Measurements from ENCODE around the gene GOSR1.
"Not testable (repeated sequence)": the region's sequence is repeated elsewhere in the genome, so short reads cannot be mapped to it uniquely, and the experiment has no call there.

The GOSR1 gene

GRCh38 chr17:30554839-30555751 lies 77.9 kb downstream of the GOSR1 start:
- no peaks in the 10 kb centered on the region for H3K36me3 ChIP-seq (ENCODE audit: insufficient read depth, low read length)
- no peak overlapping the region for H3K4me3 ChIP-seq (ENCODE audit: low read depth, low read length)
- no peaks in the 10 kb centered on the region for H3K27me3 ChIP-seq (ENCODE audit: insufficient read depth, low read length)
- no peak overlapping the region for H3K27ac ChIP-seq (ENCODE audit: low read depth, low read length)
- no peak overlapping the region for H2AFZ ChIP-seq (ENCODE audit: low read length, unreplicated experiment)
- H3K79me2 ChIP-seq (ENCODE audit: control insufficient read depth, insufficient read depth, low read length, unreplicated experiment), result no peaks in the 10 kb centered on the region
- peaks cover 11% of the 10 kb centered on the region for H3K4me1 ChIP-seq (ENCODE audit: control insufficient read depth, insufficient read depth, low read length, unreplicated experiment)

- no peaks in the 10 kb centered on the region for H3K27me3 ChIP-seq (ENCODE audit: insufficient read depth, low read length)
- no peak overlapping the region for H2AFZ ChIP-seq (ENCODE audit: low read length, unreplicated experiment)
Observed at GRCh38 chr17:30555942-30556341, 78.7 kb downstream of the GOSR1 start.

GRCh38 chr17:30556374-30557332 lies 79.4 kb downstream of the GOSR1 start:
- Histone ChIP-seq H3K27me3 (ENCODE audit: insufficient read depth, low read length) (no peaks in the 10 kb centered on the region), H3K4me3 (ENCODE audit: low read depth, low read length) (no peak overlapping the region), H3K4me1 (ENCODE audit: control insufficient read depth, insufficient read depth, low read length, unreplicated experiment) (no peaks in the 10 kb centered on the region), H2AFZ (ENCODE audit: low read length, unreplicated experiment) (no peak overlapping the region), H3K79me2 (ENCODE audit: control insufficient read depth, insufficient read depth, low read length, unreplicated experiment) (no peaks in the 10 kb centered on the region), H3K36me3 (ENCODE audit: insufficient read depth, low read length) (no peaks in the 10 kb centered on the region), H3K27ac (ENCODE audit: low read depth, low read length) (no peak overlapping the region)

More at GRCh38 chr17:30555942-30556341, 78.7 kb downstream of the GOSR1 start:
- Histone ChIP-seq H3K4me3 (ENCODE audit: low read depth, low read length) (no peak overlapping the region), H3K27ac (ENCODE audit: low read depth, low read length) (no peak overlapping the region), H3K79me2 (ENCODE audit: control insufficient read depth, insufficient read depth, low read length, unreplicated experiment) (no peaks in the 10 kb centered on the region), H3K36me3 (ENCODE audit: insufficient read depth, low read length) (no peaks in the 10 kb centered on the region), H3K4me1 (ENCODE audit: control insufficient read depth, insufficient read depth, low read length, unreplicated experiment) (peaks cover 3% of the 10 kb centered on the region)

GRCh38 chr17:30557916-30558685 lies 80.9 kb downstream of the GOSR1 start:
- no peaks in the 10 kb centered on the region for H3K36me3 ChIP-seq (ENCODE audit: insufficient read depth, low read length)
- no peak overlapping the region for H2AFZ ChIP-seq (ENCODE audit: low read length, unreplicated experiment)
- no peak overlapping the region for H3K4me3 ChIP-seq (ENCODE audit: low read depth, low read length)
- peaks cover 5% of the 10 kb centered on the region; the same call in 1 of the 2 replicates for H3K27me3 ChIP-seq (ENCODE audit: insufficient read depth, low read length)
- no peaks in the 10 kb centered on the region for H3K79me2 ChIP-seq (ENCODE audit: control insufficient read depth, insufficient read depth, low read length, unreplicated experiment)
- H3K4me1 ChIP-seq (ENCODE audit: control insufficient read depth, insufficient read depth, low read length, unreplicated experiment), result no peaks in the 10 kb centered on the region
- no peak overlapping the region for H3K27ac ChIP-seq (ENCODE audit: low read depth, low read length)

GRCh38 chr17:30558686-30559545 lies 81.7 kb downstream of the GOSR1 start:
- H3K27me3 ChIP-seq (ENCODE audit: insufficient read depth, low read length), result peaks cover 5% of the 10 kb centered on the region; the same call in 1 of the 2 replicates
- no peak overlapping the region for H3K4me3 ChIP-seq (ENCODE audit: low read depth, low read length)
- no peaks in the 10 kb centered on the region for H3K79me2 ChIP-seq (ENCODE audit: control insufficient read depth, insufficient read depth, low read length, unreplicated experiment)
- no peak overlapping the region for H2AFZ ChIP-seq (ENCODE audit: low read length, unreplicated experiment)
- no peaks in the 10 kb centered on the region for H3K36me3 ChIP-seq (ENCODE audit: insufficient read depth, low read length)
- no peaks in the 10 kb centered on the region for H3K4me1 ChIP-seq (ENCODE audit: control insufficient read depth, insufficient read depth, low read length, unreplicated experiment)
- H3K27ac ChIP-seq (ENCODE audit: low read depth, low read length), result no peak overlapping the region

- no peak overlapping the region for H3K4me3 ChIP-seq (ENCODE audit: low read depth, low read length)
- H3K4me1 ChIP-seq (ENCODE audit: control insufficient read depth, insufficient read depth, low read length, unreplicated experiment), result no peaks in the 10 kb centered on the region
- H3K36me3 ChIP-seq (ENCODE audit: insufficient read depth, low read length), result no peaks in the 10 kb centered on the region
- H3K27ac ChIP-seq (ENCODE audit: low read depth, low read length), result no peak overlapping the region
- peaks cover 5% of the 10 kb centered on the region for H3K27me3 ChIP-seq (ENCODE audit: insufficient read depth, low read length)
- no peaks in the 10 kb centered on the region for H3K79me2 ChIP-seq (ENCODE audit: control insufficient read depth, insufficient read depth, low read length, unreplicated experiment)
- no peak overlapping the region for H2AFZ ChIP-seq (ENCODE audit: low read length, unreplicated experiment)
Observed at GRCh38 chr17:30559656-30560055, 82.4 kb downstream of the GOSR1 start.

GRCh38 chr17:30560117-30561026 lies 83.2 kb downstream of the GOSR1 start:
- not testable (repeated sequence) for H2AFZ ChIP-seq (ENCODE audit: low read length, unreplicated experiment); H3K36me3 ChIP-seq (ENCODE audit: insufficient read depth, low read length); H3K27ac ChIP-seq (ENCODE audit: low read depth, low read length); H3K79me2 ChIP-seq (ENCODE audit: control insufficient read depth, insufficient read depth, low read length, unreplicated experiment); H3K4me3 ChIP-seq (ENCODE audit: low read depth, low read length); H3K4me1 ChIP-seq (ENCODE audit: control insufficient read depth, insufficient read depth, low read length, unreplicated experiment); H3K27me3 ChIP-seq (ENCODE audit: insufficient read depth, low read length)

- H2AFZ ChIP-seq (ENCODE audit: low read length, unreplicated experiment); H3K27ac ChIP-seq (ENCODE audit: low read depth, low read length); H3K27me3 ChIP-seq (ENCODE audit: insufficient read depth, low read length); H3K36me3 ChIP-seq (ENCODE audit: insufficient read depth, low read length); H3K4me1 ChIP-seq (ENCODE audit: control insufficient read depth, insufficient read depth, low read length, unreplicated experiment); H3K4me3 ChIP-seq (ENCODE audit: low read depth, low read length); H3K79me2 ChIP-seq (ENCODE audit: control insufficient read depth, insufficient read depth, low read length, unreplicated experiment): not testable (repeated sequence)
Observed at GRCh38 chr17:30561766-30562165, 84.6 kb downstream of the GOSR1 start.

All from ACC112 (cell line).